ENCODE data around the gene RACGAP1.
A peak's percentile ranks its signal among the peaks of the same experiment; 100 is the strongest.
"Not testable (repeated sequence)": the region's sequence is repeated elsewhere in the genome, so short reads cannot be mapped to it uniquely, and the experiment has no call there.

RACGAP1 gene

DNA sequence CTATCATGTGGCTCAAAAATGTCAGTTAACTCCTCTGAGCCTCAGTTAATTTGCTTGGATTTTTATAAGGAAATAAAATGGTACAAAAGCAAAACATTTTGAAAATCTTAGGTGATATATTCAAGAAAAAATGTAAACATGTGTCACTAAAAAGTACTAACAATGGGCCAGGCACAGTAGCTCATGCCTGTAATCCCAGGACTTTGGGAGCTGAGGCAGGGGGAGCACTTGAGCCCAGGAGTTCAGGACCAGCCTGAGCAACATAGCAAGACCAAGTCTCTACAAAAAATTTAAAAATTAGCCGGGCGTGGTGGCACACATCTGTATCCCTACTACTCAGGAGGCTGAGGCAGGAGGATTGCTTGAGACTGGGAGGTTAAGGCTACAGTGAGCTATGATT, 26.8 kb downstream of the RACGAP1 start:
- no peak for DNase-seq (ENCODE audit: low read depth in 1 of 2, low spot score in 1 of 2)
- no peak for TF ChIP-seq GABPA (IDR thresholded peaks at IDR 0.05; ENCODE audit: low read depth)
- no peak overlapping the region for H3K27ac ChIP-seq (replicated peaks)
- no peak overlapping the region for H3K4me3 ChIP-seq (replicated peaks; ENCODE audit: insufficient read depth, low read length)
- no peaks in the 10 kb centered on the region for H3K27me3 ChIP-seq (ENCODE audit: insufficient read depth, poor library complexity, severe bottlenecking)

DNA sequence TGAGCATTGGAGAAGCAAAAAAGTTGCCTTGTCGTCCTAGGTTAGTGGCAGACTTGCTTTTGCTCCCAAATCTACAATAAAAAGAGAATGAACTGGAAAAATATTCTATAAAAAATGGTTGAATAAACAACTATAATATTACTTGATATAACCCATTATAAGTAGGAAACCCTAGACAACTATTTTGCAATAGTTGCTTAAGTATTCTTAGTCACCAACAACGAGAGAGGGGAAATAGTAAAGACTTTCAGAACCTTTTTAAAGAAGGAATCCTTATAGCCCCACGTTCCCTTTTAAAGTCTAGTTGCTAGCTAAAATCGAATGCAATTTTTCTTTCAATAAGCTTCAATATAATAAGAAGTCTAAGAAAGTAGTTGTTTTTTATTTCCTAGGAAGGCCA, 35.0 kb downstream of the RACGAP1 start:
- no peak for TF ChIP-seq POLR2AphosphoS5 (IDR thresholded peaks at IDR 0.05; ENCODE audit: low read depth)
- TF ChIP-seq, protein P1, sequence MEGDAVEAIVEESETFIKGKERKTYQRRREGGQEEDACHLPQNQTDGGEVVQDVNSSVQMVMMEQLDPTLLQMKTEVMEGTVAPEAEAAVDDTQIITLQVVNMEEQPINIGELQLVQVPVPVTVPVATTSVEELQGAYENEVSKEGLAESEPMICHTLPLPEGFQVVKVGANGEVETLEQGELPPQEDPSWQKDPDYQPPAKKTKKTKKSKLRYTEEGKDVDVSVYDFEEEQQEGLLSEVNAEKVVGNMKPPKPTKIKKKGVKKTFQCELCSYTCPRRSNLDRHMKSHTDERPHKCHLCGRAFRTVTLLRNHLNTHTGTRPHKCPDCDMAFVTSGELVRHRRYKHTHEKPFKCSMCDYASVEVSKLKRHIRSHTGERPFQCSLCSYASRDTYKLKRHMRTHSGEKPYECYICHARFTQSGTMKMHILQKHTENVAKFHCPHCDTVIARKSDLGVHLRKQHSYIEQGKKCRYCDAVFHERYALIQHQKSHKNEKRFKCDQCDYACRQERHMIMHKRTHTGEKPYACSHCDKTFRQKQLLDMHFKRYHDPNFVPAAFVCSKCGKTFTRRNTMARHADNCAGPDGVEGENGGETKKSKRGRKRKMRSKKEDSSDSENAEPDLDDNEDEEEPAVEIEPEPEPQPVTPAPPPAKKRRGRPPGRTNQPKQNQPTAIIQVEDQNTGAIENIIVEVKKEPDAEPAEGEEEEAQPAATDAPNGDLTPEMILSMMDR (IDR thresholded peaks at IDR 0.05; ENCODE audit: insufficient read depth, low read length), result no peak
- Histone ChIP-seq H3K27me3 (ENCODE audit: insufficient read depth, poor library complexity, severe bottlenecking) (no peaks in the 10 kb centered on the region), H3K4me3 (replicated peaks; ENCODE audit: insufficient read depth, low read length) (no peak overlapping the region), H3K27ac (replicated peaks) (peak overlapping the region; percentile 12; the same call in 1 of the 2 replicates)
- peak in 1 of 2 experiments; percentile 41 for DNase-seq (ENCODE audit: low read depth in 1 of 2, low spot score in 1 of 2)

DNA sequence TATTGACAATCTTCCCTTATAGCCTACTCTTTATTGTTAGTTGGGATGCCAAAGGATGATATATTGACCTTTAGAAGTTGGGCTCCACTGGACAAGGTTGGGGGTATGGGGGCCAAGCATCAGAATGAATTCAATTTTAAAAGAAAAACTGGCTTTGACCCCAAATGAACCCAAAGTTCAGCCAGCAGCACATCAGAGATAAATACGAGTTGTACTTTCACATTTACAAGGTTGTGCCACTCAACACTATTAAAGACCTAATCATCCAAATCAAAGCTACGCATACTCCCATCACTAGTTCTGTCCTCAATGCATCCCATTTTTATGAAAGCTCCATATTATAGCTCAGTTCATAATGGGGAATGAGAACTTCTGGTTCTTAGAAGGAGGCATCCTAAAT, 35.9 kb downstream of the RACGAP1 start:
- not testable (repeated sequence) for DNase-seq (ENCODE audit: low read depth in 1 of 2, low spot score in 1 of 2); H3K27me3 ChIP-seq (ENCODE audit: insufficient read depth, poor library complexity, severe bottlenecking); H3K27ac ChIP-seq (replicated peaks); H3K4me3 ChIP-seq (replicated peaks; ENCODE audit: insufficient read depth, low read length)

DNA sequence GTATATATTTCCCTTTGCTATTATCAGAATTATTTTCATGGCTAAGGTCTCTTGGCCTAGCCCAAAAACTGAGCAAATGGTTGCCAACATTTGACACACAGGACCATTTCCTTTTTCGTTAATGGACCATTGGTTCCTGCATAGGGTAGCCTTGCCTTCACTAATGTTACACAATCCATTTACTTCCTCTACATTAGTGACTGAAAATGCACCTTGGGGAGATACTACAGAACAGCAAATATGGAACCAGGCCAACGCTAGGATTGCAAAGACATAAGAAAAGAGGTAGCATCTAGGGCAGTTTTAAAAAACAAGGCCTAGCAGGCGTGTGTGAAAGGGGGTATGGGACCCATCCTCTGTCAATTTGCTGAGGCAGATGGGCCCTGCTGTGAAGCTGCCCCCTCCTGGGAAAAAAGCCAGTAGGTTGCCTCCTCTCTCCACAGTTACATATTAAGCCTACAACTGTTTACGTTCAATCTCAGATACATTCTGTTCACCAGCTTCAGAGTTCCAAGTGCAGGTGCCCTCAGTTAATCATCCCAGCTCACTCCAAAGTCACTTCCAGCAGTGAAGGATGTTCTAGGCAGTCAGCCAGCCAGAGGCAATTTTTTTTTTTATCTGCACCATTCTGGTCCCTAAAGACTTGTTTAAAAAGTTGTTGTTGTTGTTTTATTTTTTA, 37.5 kb downstream of the RACGAP1 start:
- DNase-seq (ENCODE audit: low read depth in 1 of 2, low spot score in 1 of 2), result peak in 1 of 2 experiments; percentile 89
- peak overlapping the region; percentile 30 for H3K27ac ChIP-seq (replicated peaks)
- no peak overlapping the region for H3K4me3 ChIP-seq (replicated peaks; ENCODE audit: insufficient read depth, low read length)
- TF ChIP-seq, protein P1 (IDR thresholded peaks at IDR 0.05; ENCODE audit: insufficient read depth, low read length), result no peak
- TF ChIP-seq SPI1 (IDR thresholded peaks at IDR 0.05; ENCODE audit: borderline replicate concordance, low read depth), result peak; percentile 48; the same call in 1 of the 2 replicates
- TF ChIP-seq, protein P2, sequence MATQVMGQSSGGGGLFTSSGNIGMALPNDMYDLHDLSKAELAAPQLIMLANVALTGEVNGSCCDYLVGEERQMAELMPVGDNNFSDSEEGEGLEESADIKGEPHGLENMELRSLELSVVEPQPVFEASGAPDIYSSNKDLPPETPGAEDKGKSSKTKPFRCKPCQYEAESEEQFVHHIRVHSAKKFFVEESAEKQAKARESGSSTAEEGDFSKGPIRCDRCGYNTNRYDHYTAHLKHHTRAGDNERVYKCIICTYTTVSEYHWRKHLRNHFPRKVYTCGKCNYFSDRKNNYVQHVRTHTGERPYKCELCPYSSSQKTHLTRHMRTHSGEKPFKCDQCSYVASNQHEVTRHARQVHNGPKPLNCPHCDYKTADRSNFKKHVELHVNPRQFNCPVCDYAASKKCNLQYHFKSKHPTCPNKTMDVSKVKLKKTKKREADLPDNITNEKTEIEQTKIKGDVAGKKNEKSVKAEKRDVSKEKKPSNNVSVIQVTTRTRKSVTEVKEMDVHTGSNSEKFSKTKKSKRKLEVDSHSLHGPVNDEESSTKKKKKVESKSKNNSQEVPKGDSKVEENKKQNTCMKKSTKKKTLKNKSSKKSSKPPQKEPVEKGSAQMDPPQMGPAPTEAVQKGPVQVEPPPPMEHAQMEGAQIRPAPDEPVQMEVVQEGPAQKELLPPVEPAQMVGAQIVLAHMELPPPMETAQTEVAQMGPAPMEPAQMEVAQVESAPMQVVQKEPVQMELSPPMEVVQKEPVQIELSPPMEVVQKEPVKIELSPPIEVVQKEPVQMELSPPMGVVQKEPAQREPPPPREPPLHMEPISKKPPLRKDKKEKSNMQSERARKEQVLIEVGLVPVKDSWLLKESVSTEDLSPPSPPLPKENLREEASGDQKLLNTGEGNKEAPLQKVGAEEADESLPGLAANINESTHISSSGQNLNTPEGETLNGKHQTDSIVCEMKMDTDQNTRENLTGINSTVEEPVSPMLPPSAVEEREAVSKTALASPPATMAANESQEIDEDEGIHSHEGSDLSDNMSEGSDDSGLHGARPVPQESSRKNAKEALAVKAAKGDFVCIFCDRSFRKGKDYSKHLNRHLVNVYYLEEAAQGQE (IDR thresholded peaks at IDR 0.05; ENCODE audit: insufficient replicate concordance, low read depth), result no peak
- TF ChIP-seq GABPA (IDR thresholded peaks at IDR 0.05; ENCODE audit: low read depth), result no peak
- TF ChIP-seq POLR2AphosphoS5 (IDR thresholded peaks at IDR 0.05; ENCODE audit: low read depth), result peak; percentile 27; the same call in 1 of the 2 replicates
- H3K27me3 ChIP-seq (ENCODE audit: insufficient read depth, poor library complexity, severe bottlenecking), result no peaks in the 10 kb centered on the region

DNA sequence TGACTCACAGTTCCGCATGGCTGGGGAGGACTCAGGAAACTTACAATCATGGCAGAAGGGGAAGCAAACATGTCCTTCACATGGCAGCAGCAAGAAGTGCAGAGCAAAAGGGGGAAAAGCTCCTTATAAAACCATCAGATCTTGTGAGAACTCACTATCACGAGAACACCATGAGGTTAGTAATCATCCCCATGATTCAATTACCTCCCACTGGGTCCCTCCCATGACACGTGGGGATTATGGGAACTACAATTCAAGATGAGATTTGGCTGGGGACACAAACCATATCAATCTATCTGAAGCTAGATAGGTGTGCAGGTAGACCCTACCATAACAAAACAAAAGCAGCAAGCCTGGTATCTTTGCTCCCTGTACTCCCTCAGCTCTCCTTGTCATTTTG, 38.8 kb downstream of the RACGAP1 start:
- DNase-seq (ENCODE audit: low read depth in 1 of 2, low spot score in 1 of 2); H3K27me3 ChIP-seq (ENCODE audit: insufficient read depth, poor library complexity, severe bottlenecking); H3K27ac ChIP-seq (replicated peaks); H3K4me3 ChIP-seq (replicated peaks; ENCODE audit: insufficient read depth, low read length): not testable (repeated sequence)

DNA sequence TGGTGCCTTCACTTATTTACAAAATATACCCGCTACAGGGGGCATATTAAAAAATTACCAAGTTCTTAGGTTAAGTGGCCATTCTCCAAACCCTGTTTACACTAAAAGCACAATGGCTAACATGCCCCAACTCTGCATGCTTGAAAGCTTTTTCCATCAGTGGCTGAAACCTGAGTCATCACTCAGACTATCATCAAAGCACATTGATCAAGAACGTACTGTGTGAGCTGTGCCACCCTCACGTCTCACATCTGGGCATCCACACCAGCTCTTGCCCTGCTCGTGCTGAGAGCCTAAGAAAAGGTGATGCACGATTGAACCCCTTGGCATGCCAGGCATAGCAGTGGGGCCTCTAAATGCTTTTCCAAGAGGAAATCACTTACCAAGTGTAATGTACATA, 39.3 kb downstream of the RACGAP1 start:
- no peak overlapping the region for H3K4me3 ChIP-seq (replicated peaks; ENCODE audit: insufficient read depth, low read length)
- TF ChIP-seq, protein P2 (IDR thresholded peaks at IDR 0.05; ENCODE audit: insufficient replicate concordance, low read depth), result no peak
- no peak for TF ChIP-seq SPI1 (IDR thresholded peaks at IDR 0.05; ENCODE audit: borderline replicate concordance, low read depth)
- no peak for TF ChIP-seq GABPA (IDR thresholded peaks at IDR 0.05; ENCODE audit: low read depth)
- no peak for TF ChIP-seq POLR2AphosphoS5 (IDR thresholded peaks at IDR 0.05; ENCODE audit: low read depth)
- TF ChIP-seq, protein P1 (IDR thresholded peaks at IDR 0.05; ENCODE audit: insufficient read depth, low read length), result no peak
- no peak overlapping the region for H3K27ac ChIP-seq (replicated peaks)
- no peak for DNase-seq (ENCODE audit: low read depth in 1 of 2, low spot score in 1 of 2)
- no peaks in the 10 kb centered on the region for H3K27me3 ChIP-seq (ENCODE audit: insufficient read depth, poor library complexity, severe bottlenecking)

Measured in HL-60 (cell line).